ENCODE measurements around the gene NAALADL2. TPM values are rescaled to one million over a fixed set of nuclear protein-coding genes. Genes with fewer than 3 reads are reported as not detected.

NAALADL2 gene
- total RNA-seq, 1 experiment from 2014 or later, result 1.6 TPM

GRCh38 chr3:175108613-175109151 lies 249.5 kb downstream of the NAALADL2 start:
- H3K36me3 Mint-ChIP-seq (ENCODE audit: insufficient read depth in 1 of 3, low read depth in 3 of 3), result no peaks in the 10 kb centered on the region; a peak in 1 of 7 replicates
- H4K5ac ChIP-seq (ENCODE audit: insufficient read length, low read depth, low read length), result no peak overlapping the region
- no peak overlapping the region for H2BK120ac ChIP-seq (ENCODE audit: low read depth, low read length, poor library complexity, severe bottlenecking)
- H3K56ac ChIP-seq (ENCODE audit: insufficient read length, low read depth, low read length), result no peak overlapping the region
- no peak for DNase-seq
- H3K27me3 ChIP-seq (ENCODE audit: insufficient read depth, low read length), result no peaks in the 10 kb centered on the region
- H3K4me1 Mint-ChIP-seq, result peaks cover 0 to 3% of the 10 kb centered on the region in 2 experiments; a peak in 3 of 4 replicates
- H3K4ac ChIP-seq (ENCODE audit: low read depth, low read length), result no peak overlapping the region
- no peaks in the 10 kb centered on the region for H3K23me2 ChIP-seq (ENCODE audit: insufficient read length, low read depth, low read length, poor library complexity, severe bottlenecking)
- H3K79me1 ChIP-seq (ENCODE audit: insufficient read depth, low read depth, low read length, poor library complexity, severe bottlenecking), result no peaks in the 10 kb centered on the region
- no CpG with 5 or more reads among the region's 2 CpGs for WGBS (ENCODE audit: extremely low coverage, insufficient read length, low lambda C conversion rate)
- H2AFZ ChIP-seq (ENCODE audit: low read length), result no peak overlapping the region
- TF ChIP-seq CTCF (conservative IDR thresholded peaks at IDR 0.05), result no peak
- no peak overlapping the region for H4K8ac ChIP-seq (replicated peaks; ENCODE audit: insufficient read length, low read depth, low read length)
- H3K9ac ChIP-seq (ENCODE audit: extremely low read depth, insufficient read length, low read length), result no peak overlapping the region
- no peak overlapping the region for H3K27ac Mint-ChIP-seq
- no peaks in the 10 kb centered on the region for H3K79me2 ChIP-seq (ENCODE audit: insufficient read depth, low read length)
- no peak overlapping the region for H2BK15ac ChIP-seq (ENCODE audit: low read depth, low read length)
- H3K4me3 Mint-ChIP-seq, result no peak overlapping the region
- no peak overlapping the region for H2BK5ac ChIP-seq (ENCODE audit: insufficient read length, low read length)
- no peaks in the 10 kb centered on the region for H3K9me3 ChIP-seq (ENCODE audit: control insufficient read depth, low read depth, low read length)
- H3K27me3 Mint-ChIP-seq (ENCODE audit: low read depth), result no peaks in the 10 kb centered on the region
- H3K14ac ChIP-seq (ENCODE audit: insufficient read depth, low read length), result no peak overlapping the region
- no peak overlapping the region for H2BK20ac ChIP-seq (ENCODE audit: low read depth, low read length, poor library complexity, severe bottlenecking)
- no peak overlapping the region for H3T11ph ChIP-seq (ENCODE audit: low read length)
- H4K91ac ChIP-seq (ENCODE audit: insufficient read length, low read depth, low read length), result no peak overlapping the region
- no peaks in the 10 kb centered on the region for H3K4me1 ChIP-seq (ENCODE audit: insufficient read depth, low read length)
- no peak overlapping the region for H2BK12ac ChIP-seq (ENCODE audit: insufficient read length, low read depth, low read length)
- no peak overlapping the region for H3K18ac ChIP-seq (ENCODE audit: insufficient read length, low read depth, low read length)
- no peak overlapping the region for H3K4me2 ChIP-seq (ENCODE audit: insufficient read depth, insufficient read length, low read length)
- no peaks in the 10 kb centered on the region for H3K9me3 Mint-ChIP-seq
- H4K20me1 ChIP-seq (ENCODE audit: control insufficient read depth, insufficient read depth, insufficient read length), result no peaks in the 10 kb centered on the region
- no peak overlapping the region for H2AK5ac ChIP-seq (ENCODE audit: insufficient read length, low read length)
- no peak overlapping the region for H3K23ac ChIP-seq (ENCODE audit: insufficient read length, low read depth, low read length)
- H3K27ac ChIP-seq (ENCODE audit: insufficient read length, low read depth, low read length), result no peak overlapping the region

All from H9 (cell line).